Esophagus muscularis mucosa (tissue), 4 donors: Measurements from ENCODE around the gene SNX12. TPM values are rescaled to one million over a fixed set of nuclear protein-coding genes. Genes with fewer than 3 reads are reported as not detected.

ENCODE experiments used
- DNase-seq: peaks from one replicate; pipeline ENCODE4 v3.0.0-alpha.2; 2017; ENCODE audit errors: extremely low spot score
- H3K27ac ChIP-seq, 4 donors: fragments of 200-600 bp; sonication (generic); replicated peaks in 1 of 4; 1 replicate in 3 of 4; 2 replicates in 1 of 4; pipeline ENCODE4 v1.5.1; 2016 to 2019; ENCODE audit warnings: mild to moderate bottlenecking in 1 of 4
- H3K27me3 ChIP-seq, 4 donors: fragments of 200-600 bp; sonication (generic); one replicate each; pipeline versions ENCODE4 v1.5.1 to v1.6.0; 2016 to 2019
- H3K36me3 ChIP-seq, 4 donors: fragments of 200-600 bp; sonication (generic); one replicate each; pipeline ENCODE4 v1.5.1; 2016 to 2019
- H3K4me1 ChIP-seq, 4 donors: fragments of 200-600 bp; sonication (generic); one replicate each; pipeline ENCODE4 v1.5.1; 2016 to 2019
- H3K4me3 ChIP-seq, 4 donors: fragments of 200-600 bp; sonication (generic); 1 replicate in 2 of 4; 2 replicates in 2 of 4; pipeline ENCODE4 v1.5.1; 2016 to 2019; ENCODE audit warnings: mild to moderate bottlenecking in 4 of 4, moderate library complexity in 1 of 4
- H3K9me3 ChIP-seq, 4 donors: fragments of 200-600 bp; sonication (generic); 1 replicate in 3 of 4; 2 replicates in 1 of 4; pipeline ENCODE4 v1.5.1; 2016 to 2019
- EP300 ChIP-seq: sonication (generic); formaldehyde crosslinking; IDR thresholded peaks from one replicate; pipeline ENCODE4 v1.6.1; 2017; ENCODE audit warnings: antibody characterized with exemption
- POLR2A ChIP-seq: fragments of 450-650 bp; IDR thresholded peaks from one replicate; pipeline ENCODE4 v1.6.1; 2017; ENCODE audit warnings: antibody characterized with exemption, moderate library complexity, mild to moderate bottlenecking, low read depth
- POLR2AphosphoS5 ChIP-seq, 2 donors: sonication (generic); formaldehyde crosslinking; IDR thresholded peaks; one replicate each; pipeline ENCODE4 v1.6.1; 2017; ENCODE audit warnings: antibody characterized with exemption in 2 of 2
- WGBS: methylation state at CpG from one replicate; pipeline ENCODE4 v1.1.5; 2018; 5-methylcytosine and 5-hydroxymethylcytosine counted together
- intact Hi-C: fragments of 100-400 bp; cut with DNase I; formaldehyde crosslinking; loops from one replicate; pipeline ENCODE4 v1.15.1; 2023
- total RNA-seq, 4 donors: library from RNA; depleted of rRNA; stranded (reverse); fragments of >200 nt; gene quantifications; one replicate each; pipeline versions ENCODE4 v1.1.0 to v1.2.1, GENCODE V29; 2016
- TF ChIP-seq, protein P1 (sequence below), 3 experiments: fragments of 200-600 bp in 2 of 3; fragments of 450-650 bp in 1 of 3; sonication (generic) in 2 of 3; IDR thresholded peaks; one replicate each; pipeline ENCODE4 v1.5.1; 2017 to 2019; ENCODE audit warnings: antibody characterized with exemption in 3 of 3, mild to moderate bottlenecking in 2 of 3, moderate library complexity in 1 of 3

The SNX12 gene
- total RNA-seq, 4 donors from 2014 or later, result 41.9 to 85.1 (median 64.8) TPM

DNA sequence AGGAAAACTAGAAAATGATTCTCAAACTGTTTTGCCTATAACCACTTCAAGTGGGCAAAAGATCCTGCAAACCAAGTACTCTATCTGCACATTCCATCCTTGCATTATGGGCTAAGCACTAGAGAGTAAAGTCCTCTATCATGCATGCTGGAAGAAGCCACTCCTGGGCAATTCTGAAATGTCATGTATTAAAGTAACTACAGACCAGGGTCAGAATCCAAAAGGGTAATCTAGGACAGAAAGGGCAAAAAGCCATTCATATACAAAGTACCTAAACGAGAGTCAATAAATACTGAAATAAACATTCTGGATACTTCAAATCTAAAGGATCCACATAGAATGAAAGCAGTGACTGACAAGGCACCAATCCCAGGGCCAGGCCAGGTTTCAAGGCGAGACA lies 1.0 kb downstream of the SNX12 start:
- H3K36me3 ChIP-seq, result peaks cover 0 to 7% (median 3%) of the 10 kb centered on the region in 4 donors
- DNase-seq, result no peak
- peak overlapping the region; percentile 81 to 87 (median 86) for H3K27ac ChIP-seq
- H3K4me3 ChIP-seq, result peak overlapping the region; percentile 60 to 74 (median 64)
- TF ChIP-seq, protein P1, sequence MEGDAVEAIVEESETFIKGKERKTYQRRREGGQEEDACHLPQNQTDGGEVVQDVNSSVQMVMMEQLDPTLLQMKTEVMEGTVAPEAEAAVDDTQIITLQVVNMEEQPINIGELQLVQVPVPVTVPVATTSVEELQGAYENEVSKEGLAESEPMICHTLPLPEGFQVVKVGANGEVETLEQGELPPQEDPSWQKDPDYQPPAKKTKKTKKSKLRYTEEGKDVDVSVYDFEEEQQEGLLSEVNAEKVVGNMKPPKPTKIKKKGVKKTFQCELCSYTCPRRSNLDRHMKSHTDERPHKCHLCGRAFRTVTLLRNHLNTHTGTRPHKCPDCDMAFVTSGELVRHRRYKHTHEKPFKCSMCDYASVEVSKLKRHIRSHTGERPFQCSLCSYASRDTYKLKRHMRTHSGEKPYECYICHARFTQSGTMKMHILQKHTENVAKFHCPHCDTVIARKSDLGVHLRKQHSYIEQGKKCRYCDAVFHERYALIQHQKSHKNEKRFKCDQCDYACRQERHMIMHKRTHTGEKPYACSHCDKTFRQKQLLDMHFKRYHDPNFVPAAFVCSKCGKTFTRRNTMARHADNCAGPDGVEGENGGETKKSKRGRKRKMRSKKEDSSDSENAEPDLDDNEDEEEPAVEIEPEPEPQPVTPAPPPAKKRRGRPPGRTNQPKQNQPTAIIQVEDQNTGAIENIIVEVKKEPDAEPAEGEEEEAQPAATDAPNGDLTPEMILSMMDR (IDR thresholded peaks at IDR 0.05), result no peak
- peaks cover 6 to 15% (median 13%) of the 10 kb centered on the region in 4 donors for H3K4me1 ChIP-seq
- no peaks in the 10 kb centered on the region for H3K9me3 ChIP-seq
- no peaks in the 10 kb centered on the region for H3K27me3 ChIP-seq
- 34% methylated on average over 2 of the region's 2 CpGs for WGBS
- intact Hi-C loops, result no loop called here

DNA sequence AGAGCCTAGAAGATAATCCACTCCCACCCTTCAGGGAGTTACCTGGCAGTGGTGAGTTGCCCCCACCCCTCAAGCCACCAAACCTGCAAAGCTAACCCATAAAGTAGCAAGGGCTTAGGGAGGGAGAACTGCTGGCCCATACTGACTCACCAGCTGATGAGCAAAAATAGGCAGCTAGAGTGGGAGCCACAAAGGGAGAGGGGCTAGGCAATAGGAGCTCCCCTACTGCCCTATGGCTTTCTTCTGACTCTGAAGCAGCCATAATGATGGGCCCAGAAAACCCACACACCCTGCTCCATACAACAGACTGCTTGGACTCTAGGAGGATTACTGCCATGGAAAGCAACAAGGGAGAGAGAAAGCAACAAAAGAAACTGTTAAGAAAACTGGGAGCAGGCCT lies 8.0 kb downstream of the SNX12 start:
- no peaks in the 10 kb centered on the region for H3K9me3 ChIP-seq
- H3K27ac ChIP-seq, result no peak overlapping the region
- H3K36me3 ChIP-seq, result peaks cover 3 to 42% (median 32%) of the 10 kb centered on the region in 4 donors
- DNase-seq, result no peak
- H3K4me3 ChIP-seq, result no peak overlapping the region
- no peaks in the 10 kb centered on the region for H3K27me3 ChIP-seq
- intact Hi-C loops, result no loop called here
- H3K4me1 ChIP-seq, result no peaks in the 10 kb centered on the region
- TF ChIP-seq POLR2AphosphoS5 (IDR thresholded peaks at IDR 0.05), result no peak
- TF ChIP-seq, protein P1 (IDR thresholded peaks at IDR 0.05), result no peak
- no peak for TF ChIP-seq EP300

DNA sequence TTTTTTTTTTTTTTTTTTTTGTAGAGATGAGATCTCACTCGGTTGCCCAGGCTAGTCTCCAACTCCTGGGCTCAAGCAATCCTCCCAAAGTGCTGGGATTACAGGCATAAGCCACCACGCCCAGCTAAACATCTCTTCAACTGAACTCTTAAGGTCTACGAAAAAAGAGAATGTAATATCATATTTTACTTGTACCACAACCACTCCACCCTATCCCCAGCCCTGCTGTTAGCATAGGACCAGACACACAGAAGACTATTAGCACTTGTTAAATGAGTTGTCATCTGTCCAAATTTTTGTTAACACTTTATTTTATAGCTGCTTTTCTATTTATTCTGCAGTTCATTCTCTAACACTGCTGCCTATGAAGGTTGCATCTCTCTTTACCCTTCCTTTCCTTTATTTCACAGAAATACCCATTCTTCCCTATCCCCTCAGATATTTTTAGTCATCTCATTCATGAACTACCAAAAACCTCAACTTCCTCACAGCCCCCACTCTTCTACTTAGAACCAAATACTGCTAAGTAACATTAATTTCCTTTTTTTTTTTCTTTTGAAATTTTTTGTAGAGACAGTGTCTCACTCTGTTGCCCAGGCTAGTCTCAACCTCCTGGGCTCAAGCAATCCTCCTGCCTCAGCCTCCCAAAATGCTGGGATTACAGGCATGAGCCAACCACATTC lies 10.1 kb downstream of the SNX12 start:
- H3K9me3 ChIP-seq, result no peaks in the 10 kb centered on the region
- H3K36me3 ChIP-seq, result peaks cover 3 to 42% (median 32%) of the 10 kb centered on the region in 4 donors
- no peak overlapping the region for H3K4me3 ChIP-seq
- H3K27me3 ChIP-seq, result no peaks in the 10 kb centered on the region
- intact Hi-C loops, result no loop called here
- TF ChIP-seq, protein P1 (IDR thresholded peaks at IDR 0.05), result no peak
- TF ChIP-seq POLR2A (no peak), EP300 (no peak), POLR2AphosphoS5 (IDR thresholded peaks at IDR 0.05) (no peak)
- no peaks in the 10 kb centered on the region for H3K4me1 ChIP-seq
- no peak for DNase-seq
- no peak overlapping the region for H3K27ac ChIP-seq
- 59% methylated on average over 3 of the region's 3 CpGs for WGBS

DNA sequence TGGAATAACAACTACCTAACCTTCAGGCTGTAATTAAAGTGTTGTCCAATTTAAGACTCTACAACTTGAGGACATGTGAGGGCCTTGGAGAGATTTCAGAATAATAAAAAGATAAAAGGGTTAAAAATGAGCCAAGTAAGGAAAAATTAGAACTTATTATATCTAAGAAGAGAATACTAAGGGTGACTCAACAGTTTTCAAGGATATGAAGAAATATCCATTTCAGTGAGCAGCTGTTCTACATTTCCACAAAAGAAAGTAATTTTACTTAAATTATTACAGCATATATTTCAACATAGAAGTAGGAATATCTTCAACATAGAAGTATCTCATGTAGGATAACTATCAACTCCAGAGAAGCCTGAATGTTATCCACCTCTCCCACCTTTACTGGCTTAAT lies 11.3 kb downstream of the SNX12 start:
- peaks cover 3 to 33% (median 27%) of the 10 kb centered on the region in 4 donors for H3K36me3 ChIP-seq
- no peak for TF ChIP-seq POLR2A
- TF ChIP-seq EP300, result no peak
- TF ChIP-seq, protein P1 (IDR thresholded peaks at IDR 0.05), result no peak
- no peak for TF ChIP-seq POLR2AphosphoS5 (IDR thresholded peaks at IDR 0.05)
- no peak for DNase-seq

DNA sequence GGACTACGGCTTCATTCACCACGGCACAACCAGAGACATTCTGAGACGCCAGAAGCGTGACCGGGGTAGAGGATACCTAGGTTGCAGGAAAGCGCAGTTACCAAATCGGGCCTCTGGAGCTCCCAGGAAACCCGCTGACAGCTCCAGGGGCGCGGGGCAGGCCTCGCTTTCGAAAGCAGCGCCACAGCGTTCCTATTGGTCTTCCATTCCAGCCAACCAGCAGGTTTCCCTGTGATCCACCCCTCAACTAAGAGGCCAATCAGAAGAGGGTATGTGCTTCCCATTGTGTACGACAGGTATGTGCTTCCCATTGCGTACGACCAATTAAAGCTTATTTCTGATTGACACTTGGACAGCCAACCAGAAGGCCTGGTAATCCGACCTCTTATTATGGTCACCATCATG lies 14.9 kb downstream of the SNX12 start:
- no peak for TF ChIP-seq POLR2A
- no peak for TF ChIP-seq EP300
- TF ChIP-seq, protein P1 (IDR thresholded peaks at IDR 0.05), result no peak
- TF ChIP-seq POLR2AphosphoS5 (IDR thresholded peaks at IDR 0.05), result no peak
- no peaks in the 10 kb centered on the region for H3K27me3 ChIP-seq
- DNase-seq, result no peak
- WGBS, result 48% methylated on average over 13 of the region's 18 CpGs
- H3K36me3 ChIP-seq, result peaks cover 0 to 2% (median under 1%) of the 10 kb centered on the region in 4 donors
- H3K4me1 ChIP-seq, result no peaks in the 10 kb centered on the region
- H3K4me3 ChIP-seq, result peak overlapping the region in 2 of 4 donors; percentile 3 to 9
- H3K27ac ChIP-seq, result no peak overlapping the region
- no peaks in the 10 kb centered on the region for H3K9me3 ChIP-seq
- intact Hi-C loops, result no loop called here

More for the DNA sequence above, 11.3 kb downstream of the SNX12 start:
- Histone ChIP-seq H3K4me1 (no peaks in the 10 kb centered on the region), H3K27ac (no peak overlapping the region), H3K4me3 (no peak overlapping the region), H3K9me3 (no peaks in the 10 kb centered on the region), H3K27me3 (no peaks in the 10 kb centered on the region)
- intact Hi-C loops, result no loop called here
